ENCODE measurements around the gene PSRC1. TPM values are rescaled to one million over a fixed set of nuclear protein-coding genes. Genes with fewer than 3 reads are reported as not detected.

Gene PSRC1
- total RNA-seq, 4 donors from 2014 or later: 2.3 to 13.1 (median 8.7) TPM

DNA sequence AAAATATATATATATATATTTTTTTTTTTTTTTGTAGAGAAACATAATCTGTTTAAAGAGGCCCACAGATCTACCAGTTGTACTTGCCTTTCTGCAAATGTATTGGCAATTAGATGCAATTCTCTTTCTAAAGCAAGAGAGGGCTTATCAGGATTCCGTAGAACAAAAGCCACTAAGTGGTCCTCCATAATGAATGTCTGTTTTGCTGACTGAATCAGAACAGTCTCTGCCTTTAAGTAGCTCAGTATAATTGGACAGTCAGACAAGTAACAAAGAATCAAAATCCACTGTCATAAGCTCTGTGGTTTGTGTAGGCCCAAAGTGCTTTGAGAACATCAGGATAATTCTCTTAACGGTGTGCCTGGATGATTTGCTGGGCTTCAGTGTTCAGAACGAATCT, 51.9 kb downstream of the PSRC1 start:
- no peak overlapping the region for H3K27ac ChIP-seq
- no peak for DNase-seq
- H3K4me3 ChIP-seq: no peak overlapping the region
- 75 to 83% methylated on average over 3 of the region's 3 CpGs for WGBS, 2 donors
- H3K4me1 ChIP-seq: no peaks in the 10 kb centered on the region
- no peaks in the 10 kb centered on the region for H3K27me3 ChIP-seq
- H3K36me3 ChIP-seq: peaks cover 23 to 100% (median 63%) of the 10 kb centered on the region in 3 donors
- intact Hi-C loops (cut with DNase I): no loop called here
- TF ChIP-seq, protein P1, sequence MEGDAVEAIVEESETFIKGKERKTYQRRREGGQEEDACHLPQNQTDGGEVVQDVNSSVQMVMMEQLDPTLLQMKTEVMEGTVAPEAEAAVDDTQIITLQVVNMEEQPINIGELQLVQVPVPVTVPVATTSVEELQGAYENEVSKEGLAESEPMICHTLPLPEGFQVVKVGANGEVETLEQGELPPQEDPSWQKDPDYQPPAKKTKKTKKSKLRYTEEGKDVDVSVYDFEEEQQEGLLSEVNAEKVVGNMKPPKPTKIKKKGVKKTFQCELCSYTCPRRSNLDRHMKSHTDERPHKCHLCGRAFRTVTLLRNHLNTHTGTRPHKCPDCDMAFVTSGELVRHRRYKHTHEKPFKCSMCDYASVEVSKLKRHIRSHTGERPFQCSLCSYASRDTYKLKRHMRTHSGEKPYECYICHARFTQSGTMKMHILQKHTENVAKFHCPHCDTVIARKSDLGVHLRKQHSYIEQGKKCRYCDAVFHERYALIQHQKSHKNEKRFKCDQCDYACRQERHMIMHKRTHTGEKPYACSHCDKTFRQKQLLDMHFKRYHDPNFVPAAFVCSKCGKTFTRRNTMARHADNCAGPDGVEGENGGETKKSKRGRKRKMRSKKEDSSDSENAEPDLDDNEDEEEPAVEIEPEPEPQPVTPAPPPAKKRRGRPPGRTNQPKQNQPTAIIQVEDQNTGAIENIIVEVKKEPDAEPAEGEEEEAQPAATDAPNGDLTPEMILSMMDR (IDR thresholded peaks at IDR 0.05): no peak
- no peak for TF ChIP-seq POLR2A (IDR thresholded peaks at IDR 0.05)
- no peaks in the 10 kb centered on the region for H3K9me3 ChIP-seq

Other genes starting within 250 kb of the PSRC1 start
- gene WDR47, start 241.0 kb downstream of the PSRC1 start, total RNA-seq: 10 to 100 TPM; 13.3 to 22.7 (median 18.3) TPM
- gene TAF13, start 207.1 kb downstream of the PSRC1 start, total RNA-seq: 10 to 100 TPM; 35.3 to 71.2 (median 43.4) TPM
- gene TMEM167B, start 192.4 kb downstream of the PSRC1 start, total RNA-seq: 10 to 100 TPM; 10.8 to 21.4 (median 16.0) TPM
- 10 to 100 TPM in 1 of 4 donors, under 1 TPM in 3; 0.40 to 14.8 (median 0.53) TPM for gene ELAPOR1, start 169.0 kb downstream of the PSRC1 start, total RNA-seq
- 100 to 1,000 TPM in 3 of 4 donors, 10 to 100 TPM in 1; 85.8 to 150 (median 134) TPM for gene SARS1, start 69.2 kb downstream of the PSRC1 start, total RNA-seq
- 10 to 100 TPM; 23.4 to 57.2 (median 39.9) TPM for gene CELSR2, start 33.6 kb downstream of the PSRC1 start, total RNA-seq
- not detected for gene MYBPHL, start 23.9 kb upstream of the PSRC1 start, total RNA-seq
- gene SORT1, start 114.8 kb upstream of the PSRC1 start, total RNA-seq: 10 to 100 TPM; 37.0 to 69.6 (median 44.7) TPM
- gene PSMA5, start 143.3 kb upstream of the PSRC1 start, total RNA-seq: 10 to 100 TPM; 31.5 to 57.7 (median 46.8) TPM
- under 1 TPM in 3 of 4 donors, not detected in 1; 0.15 to 0.79 (median 0.19) TPM for gene SYPL2, start 183.4 kb upstream of the PSRC1 start, total RNA-seq
- gene ATXN7L2, start 200.8 kb upstream of the PSRC1 start, total RNA-seq: 1 to 10 TPM; 2.1 to 5.9 (median 3.8) TPM
- 10 to 100 TPM in 1 of 4 donors, 1 to 10 TPM in 3; 3.1 to 12.7 (median 7.3) TPM for gene CYB561D1, start 210.9 kb upstream of the PSRC1 start, total RNA-seq
- 1 to 10 TPM in 2 of 4 donors, under 1 TPM in 2; 0.45 to 2.7 (median 1.8) TPM for gene AMIGO1, start 226.6 kb upstream of the PSRC1 start, total RNA-seq